ENCODE measurements around the gene TERT.

- no peak for TF ChIP-seq CTCF (IDR thresholded peaks at IDR 0.05; ENCODE audit: borderline replicate concordance, extremely low read depth, low read length, poor library complexity, severe bottlenecking)
- no peak for TF ChIP-seq EZH2 (IDR thresholded peaks at IDR 0.05; ENCODE audit: borderline replicate concordance, low read depth, low read length, severe bottlenecking)
These were observed 59.0 kb downstream of the TERT start for GRCh38 chr5:1235838-1236237.
